HepG2 (cell line): Measurements from ENCODE around the gene NAGA. TPM values are rescaled to one million over a fixed set of nuclear protein-coding genes. Genes with fewer than 3 reads are reported as not detected.
A peak's percentile ranks its signal among the peaks of the same experiment; 100 is the strongest.

ENCODE experiments used
- FOXK2 ChIP-seq: fragments of 450-650 bp; IDR thresholded peaks from 2 replicates; pipeline ENCODE4 v1.6.1; 2016
- MXD3 ChIP-seq: IDR thresholded peaks from 2 replicates; pipeline ENCODE4 v1.6.1; 2016; ENCODE audit warnings: mild to moderate bottlenecking, missing biosample characterization, missing genetic modification reagents
- ZNF3 ChIP-seq: IDR thresholded peaks from 2 replicates; pipeline ENCODE4 v1.7.0; 2017; ENCODE audit warnings: inconsistent platforms
- ZNF318 ChIP-seq: sonication (generic); formaldehyde crosslinking; IDR thresholded peaks from 2 replicates; pipeline ENCODE4 v1.4.0; 2020; ENCODE audit warnings: mild to moderate bottlenecking, missing genetic modification reagents
- ZXDC ChIP-seq: sonication (generic); formaldehyde crosslinking; IDR thresholded peaks from 2 replicates; pipeline ENCODE4 v1.5.0; 2020; ENCODE audit warnings: mild to moderate bottlenecking, missing genetic modification reagents
- polyA plus RNA-seq, 8 experiments: library from polyadenylated mRNA; depleted of rRNA in 3 of 8; stranded (reverse) in 7 of 8; unstranded in 1 of 8; fragments of >200 nt; fragmentation: Illumina TruSeq in 4 of 8; extraction: Trizol in 4 of 8; gene quantifications; 2 replicates each; pipeline versions ENCODE4 v1.2.1 to v1.2.3, GENCODE V29; 2011 to 2016; ENCODE audit warnings: low read depth in 4 of 8, missing spikeins in 1 of 8, mixed read lengths in 1 of 8; ENCODE audit not compliant: insufficient read depth in 1 of 8
- total RNA-seq, 5 experiments: library from RNA; depleted of rRNA; stranded (reverse); fragments of >200 nt; fragmentation: Illumina TruSeq; extraction: Trizol; gene quantifications; 2 replicates each; pipeline ENCODE4 v1.2.3, GENCODE V29; 2016; ENCODE audit warnings: low read depth in 1 of 5
- TF ChIP-seq, protein P1 (sequence below), 2 experiments: fragments of 450-650 bp in 1 of 2; sonication (generic) in 1 of 2; formaldehyde crosslinking in 1 of 2; IDR thresholded peaks; 2 replicates each; pipeline versions ENCODE4 v1.6.1 to v1.8.0; 2016 to 2022; ENCODE audit warnings: antibody characterized with exemption in 1 of 2, mild to moderate bottlenecking in 1 of 2, missing genetic modification reagents in 1 of 2

The NAGA gene
- total and polyA plus RNA-seq, 2 of the 13 experiments (the other 11 are each of a cell fraction or from before 2014, with no cell fraction given): 15.1 to 23.4 TPM

- TF ChIP-seq, protein P1, sequence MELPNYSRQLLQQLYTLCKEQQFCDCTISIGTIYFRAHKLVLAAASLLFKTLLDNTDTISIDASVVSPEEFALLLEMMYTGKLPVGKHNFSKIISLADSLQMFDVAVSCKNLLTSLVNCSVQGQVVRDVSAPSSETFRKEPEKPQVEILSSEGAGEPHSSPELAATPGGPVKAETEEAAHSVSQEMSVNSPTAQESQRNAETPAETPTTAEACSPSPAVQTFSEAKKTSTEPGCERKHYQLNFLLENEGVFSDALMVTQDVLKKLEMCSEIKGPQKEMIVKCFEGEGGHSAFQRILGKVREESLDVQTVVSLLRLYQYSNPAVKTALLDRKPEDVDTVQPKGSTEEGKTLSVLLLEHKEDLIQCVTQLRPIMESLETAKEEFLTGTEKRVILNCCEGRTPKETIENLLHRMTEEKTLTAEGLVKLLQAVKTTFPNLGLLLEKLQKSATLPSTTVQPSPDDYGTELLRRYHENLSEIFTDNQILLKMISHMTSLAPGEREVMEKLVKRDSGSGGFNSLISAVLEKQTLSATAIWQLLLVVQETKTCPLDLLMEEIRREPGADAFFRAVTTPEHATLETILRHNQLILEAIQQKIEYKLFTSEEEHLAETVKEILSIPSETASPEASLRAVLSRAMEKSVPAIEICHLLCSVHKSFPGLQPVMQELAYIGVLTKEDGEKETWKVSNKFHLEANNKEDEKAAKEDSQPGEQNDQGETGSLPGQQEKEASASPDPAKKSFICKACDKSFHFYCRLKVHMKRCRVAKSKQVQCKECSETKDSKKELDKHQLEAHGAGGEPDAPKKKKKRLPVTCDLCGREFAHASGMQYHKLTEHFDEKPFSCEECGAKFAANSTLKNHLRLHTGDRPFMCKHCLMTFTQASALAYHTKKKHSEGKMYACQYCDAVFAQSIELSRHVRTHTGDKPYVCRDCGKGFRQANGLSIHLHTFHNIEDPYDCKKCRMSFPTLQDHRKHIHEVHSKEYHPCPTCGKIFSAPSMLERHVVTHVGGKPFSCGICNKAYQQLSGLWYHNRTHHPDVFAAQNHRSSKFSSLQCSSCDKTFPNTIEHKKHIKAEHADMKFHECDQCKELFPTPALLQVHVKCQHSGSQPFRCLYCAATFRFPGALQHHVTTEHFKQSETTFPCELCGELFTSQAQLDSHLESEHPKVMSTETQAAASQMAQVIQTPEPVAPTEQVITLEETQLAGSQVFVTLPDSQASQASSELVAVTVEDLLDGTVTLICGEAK (IDR thresholded peaks at IDR 0.05): no peak
- TF ChIP-seq, protein P1 (CRISPR knock-in tag; IDR thresholded peaks at IDR 0.05): 0 out of 2 replicates have a peak, but pooled peaks have one; percentile 46
- TF ChIP-seq FOXK2: no peak
- TF ChIP-seq MXD3: peak; percentile 86
- no peak for TF ChIP-seq ZNF3 (CRISPR knock-in tag)
- TF ChIP-seq ZXDC (CRISPR knock-in tag): no peak
- TF ChIP-seq ZNF318 (CRISPR knock-in tag): no peak; the same call in 1 of the 2 replicates
Observed at GRCh38 chr22:42079319-42080251, 9.0 kb upstream of the NAGA start, which contains the start of gene SMDT1 (continued).
